Measurements from ENCODE around the gene LRRC72.

- TF ChIP-seq CTCF (IDR thresholded peaks at IDR 0.05 in 2 of 3, conservative IDR thresholded peaks at IDR 0.05 in 1 of 3; ENCODE audit: insufficient read depth in 2 of 3, low read depth in 1 of 3, low read length in 3 of 3) (no peak), GTF2E2 (tag; IDR thresholded peaks at IDR 0.05) (no peak), FOSL1 (tag; conservative IDR thresholded peaks at IDR 0.05) (no peak), POLR2AphosphoS5 (IDR thresholded peaks at IDR 0.05; ENCODE audit: control insufficient read depth, insufficient read depth, low read depth, low read length) (no peak), GABPB1 (CRISPR knock-in tag; IDR thresholded peaks at IDR 0.05) (no peak), POLR2A (conservative IDR thresholded peaks at IDR 0.05) (no peak)
Observed at GRCh38 chr7:16589881-16590280, 63.3 kb downstream of the LRRC72 start.
